Activated naive CD8-positive, alpha-beta T cell treated with anti-CD3 and anti-CD28 coated beads, Interleukin-2, amount 50 U/mL, for 16 hours (primary cell): ENCODE data around the gene SP1.
"Not testable (repeated sequence)": the region's sequence is repeated elsewhere in the genome, so short reads cannot be mapped to it uniquely, and the experiment has no call there.

Experiments used
- DNase-seq: peaks from one replicate; pipeline ENCODE4 v3.0.0-alpha.2; 2020; ENCODE audit warnings: low read depth, low spot score

Gene SP1

DNA sequence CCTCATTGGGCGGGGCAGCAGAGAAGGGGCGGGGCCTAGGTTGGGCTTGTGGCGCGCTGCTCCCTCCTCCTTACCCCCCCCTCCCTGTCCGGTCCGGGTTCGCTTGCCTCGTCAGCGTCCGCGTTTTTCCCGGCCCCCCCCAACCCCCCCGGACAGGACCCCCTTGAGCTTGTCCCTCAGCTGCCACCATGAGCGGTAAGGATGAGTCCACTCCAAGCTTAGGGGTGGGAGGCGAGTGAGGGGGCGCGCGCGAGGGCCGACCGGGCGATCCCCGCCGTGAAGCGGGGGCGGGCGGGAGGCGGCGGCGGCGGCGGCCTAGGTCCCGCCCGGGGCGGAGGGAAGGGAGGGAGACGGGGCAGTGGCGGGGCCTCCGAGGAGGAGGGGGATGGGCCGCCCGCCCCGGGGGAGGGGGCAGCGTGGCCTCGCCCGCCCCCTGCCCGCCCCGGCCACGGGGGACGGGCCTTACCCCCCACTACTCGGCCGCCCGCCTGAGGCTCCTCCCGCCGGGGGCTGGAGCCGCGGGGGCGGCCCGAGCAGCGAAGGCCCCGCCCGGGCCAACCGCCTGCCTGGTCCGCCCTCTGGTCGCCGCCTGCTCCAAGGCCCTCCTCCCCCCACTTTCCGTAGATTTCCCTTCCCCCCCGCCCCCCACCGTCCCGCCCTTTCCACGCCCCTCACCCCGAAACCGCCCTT lies at the start of gene SP1:
SP1 (plus strand) TSS at position 73 of the 690 bp plus-strand sequence; CDS start at position 189, 116 bp downstream.
- peak; percentile 69 for DNase-seq

DNA sequence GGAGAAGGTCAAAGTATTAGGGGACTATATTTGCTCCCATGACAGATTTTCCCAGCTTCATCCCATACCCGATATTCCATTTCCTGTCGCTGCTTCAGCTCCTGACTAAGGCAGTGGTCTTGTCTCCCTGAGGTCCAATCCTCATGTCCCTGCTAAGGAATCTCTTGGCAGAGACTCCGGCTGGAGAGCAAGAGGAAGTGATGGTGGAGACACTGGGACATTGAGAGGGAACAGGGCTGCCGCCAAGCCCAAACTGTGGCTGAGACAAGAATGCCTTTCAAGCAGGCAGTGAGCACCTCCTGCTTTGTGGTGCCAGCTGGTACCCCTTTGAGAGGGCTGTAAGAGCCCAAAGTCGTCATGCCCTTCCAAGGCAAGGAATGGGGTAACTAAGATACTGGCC lies 49.3 kb upstream of the SP1 start:
- no peak for DNase-seq

DNA sequence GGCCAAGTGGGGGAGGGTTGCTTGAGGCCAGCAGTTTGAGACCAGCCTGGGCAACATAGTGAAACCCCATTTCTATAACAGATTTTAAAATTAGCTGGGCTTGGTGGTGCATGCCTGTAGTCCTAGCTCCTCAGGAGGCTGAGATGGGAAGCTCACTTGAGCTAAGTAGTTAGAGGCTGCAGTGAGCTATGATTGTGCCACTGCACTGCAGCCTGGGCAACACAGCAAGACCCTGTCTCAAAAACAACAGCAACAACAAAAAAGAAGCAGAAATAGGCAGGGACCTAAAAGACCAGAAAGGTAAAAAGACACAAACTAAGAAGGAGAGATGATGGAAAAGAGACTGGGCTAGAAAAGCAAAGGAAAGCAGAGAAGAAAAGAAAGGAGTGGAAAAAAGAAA lies 47.6 kb upstream of the SP1 start:
- not testable (repeated sequence) for DNase-seq

DNA sequence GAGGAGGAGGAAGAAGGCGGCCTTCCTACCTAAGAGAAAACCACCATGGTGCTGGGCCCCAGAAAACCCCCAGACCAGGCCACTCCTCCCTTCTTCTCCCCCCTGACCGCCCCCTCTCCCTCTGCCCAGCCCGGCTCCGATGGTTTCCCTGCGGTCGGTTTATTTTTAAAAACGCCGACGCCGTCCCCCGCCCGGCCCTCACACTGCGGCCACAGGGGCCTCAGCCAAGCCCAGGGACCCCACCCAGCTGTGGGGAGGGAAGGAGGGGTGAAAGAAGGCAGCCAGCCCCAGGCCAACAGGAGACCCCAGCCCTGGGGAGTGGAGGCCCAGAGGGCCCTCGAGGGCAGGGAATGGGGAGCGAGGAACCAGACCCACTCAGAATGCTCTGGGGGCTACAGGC lies 47.2 kb upstream of the SP1 start:
- no peak for DNase-seq

DNA sequence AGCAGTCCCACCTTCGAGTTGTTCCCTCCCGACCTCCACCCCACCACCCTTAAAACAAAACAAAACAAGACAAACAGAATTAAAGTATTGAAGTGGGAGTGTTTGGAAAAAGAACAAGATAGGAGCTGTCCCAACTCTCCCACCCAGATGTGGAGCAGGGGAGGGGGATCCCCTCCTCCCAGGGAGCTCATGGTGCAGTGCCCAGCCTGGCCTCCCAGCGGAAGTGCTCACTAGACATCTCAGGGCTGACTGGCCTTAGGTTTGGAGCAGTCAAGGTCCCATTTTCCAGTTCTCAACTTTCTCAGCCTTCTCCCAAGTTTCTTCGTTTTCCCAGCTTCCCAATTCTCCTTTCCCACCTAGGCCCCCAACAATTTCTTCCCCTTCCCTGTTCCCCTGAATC lies 46.7 kb upstream of the SP1 start:
- no peak for DNase-seq

DNA sequence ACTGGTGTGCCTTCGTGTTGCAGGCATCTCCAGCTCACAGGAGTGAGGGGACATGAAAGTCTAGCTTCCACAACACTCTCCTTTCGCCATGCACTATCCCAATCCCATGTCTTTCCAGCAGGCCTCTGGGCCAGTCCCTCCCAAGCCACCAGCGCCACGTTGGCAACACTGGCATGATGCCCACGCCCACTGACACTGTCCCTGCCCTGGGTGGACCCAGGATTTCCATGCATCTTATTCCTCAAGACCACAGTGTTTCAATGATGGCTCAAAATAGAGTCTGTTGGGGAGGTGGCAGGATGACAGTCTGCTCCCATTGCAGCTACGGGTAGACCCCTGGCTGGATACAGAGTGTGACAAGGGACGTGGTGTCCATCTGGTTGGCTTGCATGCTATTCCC lies 46.1 kb upstream of the SP1 start:
- DNase-seq = no peak

DNA sequence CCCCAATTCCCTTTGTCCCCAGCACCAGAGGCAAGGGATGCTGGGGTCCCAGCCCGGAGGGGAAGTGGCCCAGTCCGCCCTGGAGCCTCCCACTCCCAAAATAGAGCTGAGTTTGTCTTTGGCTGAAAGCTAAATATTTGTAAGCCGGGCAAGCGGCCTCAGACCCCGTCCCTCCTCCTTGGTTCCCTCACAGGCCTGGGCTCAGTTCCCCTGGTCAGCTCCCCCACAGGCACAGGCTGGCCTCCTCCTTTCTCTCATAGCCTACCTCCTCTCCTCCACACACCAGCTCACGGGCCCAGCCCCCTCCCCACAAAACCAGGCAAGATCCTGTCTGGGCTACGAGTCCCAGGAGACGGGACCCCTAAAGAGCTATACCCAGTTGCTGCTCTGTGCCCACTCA lies 45.2 kb upstream of the SP1 start:
- no peak for DNase-seq

DNA sequence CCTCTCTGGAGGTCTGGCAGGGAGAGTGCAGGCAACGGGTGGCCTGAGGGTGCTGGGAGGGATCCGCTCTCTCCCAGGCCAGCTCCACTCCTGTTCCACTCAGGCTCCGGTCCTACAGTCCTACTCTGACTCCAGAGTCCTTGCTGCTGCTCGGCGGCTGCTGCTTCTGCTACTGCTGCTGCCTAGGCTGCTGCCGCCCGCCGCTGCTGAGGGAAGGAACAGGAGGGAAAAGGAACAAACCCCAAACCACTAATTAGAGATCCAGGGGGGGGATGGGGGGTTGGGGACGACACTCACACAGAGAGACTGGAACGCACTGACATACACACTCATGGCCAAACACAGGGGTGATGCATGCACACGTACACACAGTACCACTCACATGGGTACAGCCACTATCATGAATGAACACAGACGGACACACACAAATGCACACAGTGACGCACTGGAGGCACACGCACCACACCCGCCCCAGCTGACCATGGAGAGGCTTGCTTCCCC lies 43.7 kb upstream of the SP1 start, which contains the start of gene SP7:
SP7 (minus strand) TSS at position 174 of the 501 bp plus-strand sequence. CDS start 708 bp downstream, outside the sequence.
- no peak for DNase-seq

DNA sequence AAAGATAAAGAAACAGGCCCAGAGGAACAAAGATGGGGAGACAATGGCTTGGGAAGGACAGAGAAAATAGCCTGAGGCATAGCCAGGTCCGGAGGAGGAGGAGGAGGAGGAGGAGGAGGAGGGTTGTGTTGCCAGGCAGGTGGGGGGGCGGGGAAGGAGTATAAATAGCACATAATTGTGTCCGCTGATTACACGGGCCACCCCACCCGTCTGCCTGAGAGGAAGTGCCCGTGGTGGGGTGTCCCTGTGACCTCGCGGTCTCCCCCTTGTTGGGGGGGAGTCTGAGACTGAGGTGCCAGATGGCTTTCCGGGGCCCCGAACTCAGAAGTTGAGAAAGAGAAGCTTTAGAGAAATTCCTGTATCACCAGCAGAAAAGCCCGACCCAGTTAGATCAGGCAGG lies 42.0 kb upstream of the SP1 start:
- DNase-seq = no peak

DNA sequence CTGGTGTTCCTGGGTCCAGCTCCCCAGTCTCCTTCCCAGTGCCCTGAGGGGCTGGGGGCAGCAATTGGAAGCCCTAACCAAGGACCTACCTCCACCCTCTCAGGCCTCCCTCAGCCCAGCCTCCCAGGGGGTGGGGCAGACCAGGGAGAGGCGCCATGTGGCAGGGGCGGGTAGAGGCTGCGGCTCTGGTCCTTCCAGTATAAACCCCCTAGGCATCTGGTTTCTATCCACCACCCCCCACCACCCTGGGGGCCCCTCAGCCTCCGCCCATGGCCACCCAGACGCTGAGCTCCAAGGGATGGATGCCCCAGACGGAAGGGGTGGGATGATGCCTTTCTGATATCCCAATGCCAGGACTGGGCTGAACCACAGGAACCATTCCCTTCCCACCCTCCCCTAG lies 41.1 kb upstream of the SP1 start:
- no peak for DNase-seq

DNA sequence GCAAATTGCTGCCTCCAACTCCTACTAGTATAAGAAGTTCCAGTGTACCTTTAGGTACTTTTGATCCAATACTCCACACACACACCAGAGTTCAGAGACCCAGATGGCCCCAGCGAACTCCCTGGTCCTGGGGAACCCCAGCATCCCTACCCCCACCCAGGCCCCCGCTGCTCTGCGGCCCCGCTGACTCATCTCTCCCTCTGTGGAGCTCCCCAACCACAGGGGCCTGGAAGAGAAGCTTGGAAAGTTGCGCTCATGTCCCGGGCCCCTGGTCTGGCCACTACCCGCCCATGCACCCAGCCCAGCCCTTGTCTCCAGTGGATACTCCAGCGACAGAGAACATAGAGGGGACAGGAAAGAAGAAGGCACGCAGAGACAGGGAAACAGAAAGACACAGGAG lies 39.6 kb upstream of the SP1 start:
- DNase-seq = no peak

DNA sequence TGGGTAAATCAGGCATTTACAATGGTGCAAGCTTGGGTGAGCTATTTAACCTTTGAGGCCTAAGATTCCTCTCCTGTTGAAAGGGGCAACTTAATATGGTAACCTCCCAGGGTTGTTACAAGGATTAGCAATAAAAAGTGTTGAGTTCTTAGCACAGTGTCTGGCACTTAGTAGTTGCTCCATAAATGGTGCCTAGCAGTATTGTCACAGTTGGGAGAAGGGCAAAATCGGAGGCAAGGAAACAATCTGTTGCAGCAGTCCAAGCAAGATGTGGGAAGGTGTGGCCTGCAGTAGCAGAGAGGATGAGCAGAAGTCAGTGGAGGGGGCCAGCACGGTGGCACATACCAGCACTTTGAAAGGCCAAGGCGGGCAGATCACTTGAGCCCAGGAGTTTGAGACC lies 36.5 kb upstream of the SP1 start:
- no peak for DNase-seq

DNA sequence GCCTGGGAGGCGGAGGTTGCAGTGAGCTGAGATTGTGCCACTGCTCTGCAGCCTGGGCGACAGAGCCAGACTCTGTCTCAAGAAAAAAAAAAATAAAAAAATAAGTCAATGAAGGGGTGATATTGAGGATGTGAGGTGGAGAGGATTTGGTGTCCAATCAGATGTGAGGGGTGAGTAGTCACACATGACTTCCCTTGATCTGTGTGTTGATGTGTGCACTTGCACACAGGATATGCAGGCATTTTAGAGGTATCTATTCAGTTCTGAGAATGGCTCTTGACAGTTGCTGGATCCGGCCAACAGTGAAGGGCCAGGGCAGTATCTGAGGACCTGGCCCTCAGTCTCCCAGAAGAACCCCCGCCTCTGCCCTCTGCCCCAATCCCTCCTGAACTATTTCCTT lies 36.0 kb upstream of the SP1 start:
- DNase-seq = no peak

DNA sequence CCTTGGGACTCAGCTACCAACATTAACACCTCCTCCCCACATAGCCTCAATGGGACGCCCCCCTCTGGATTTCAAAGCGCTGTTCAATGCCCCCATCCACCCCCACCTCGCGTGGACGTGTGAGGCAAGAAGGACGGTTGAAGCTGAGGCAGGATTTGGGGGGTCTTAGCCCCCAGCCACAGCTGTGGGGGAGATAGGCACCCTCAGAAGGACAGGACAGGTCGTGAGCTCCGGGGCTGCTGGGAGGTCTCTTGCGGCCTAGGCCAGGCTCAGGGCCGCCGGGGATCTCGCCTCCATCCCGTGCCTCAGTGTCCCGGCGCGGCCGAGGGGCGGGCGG lies 35.5 kb upstream of the SP1 start:
- DNase-seq = no peak

DNA sequence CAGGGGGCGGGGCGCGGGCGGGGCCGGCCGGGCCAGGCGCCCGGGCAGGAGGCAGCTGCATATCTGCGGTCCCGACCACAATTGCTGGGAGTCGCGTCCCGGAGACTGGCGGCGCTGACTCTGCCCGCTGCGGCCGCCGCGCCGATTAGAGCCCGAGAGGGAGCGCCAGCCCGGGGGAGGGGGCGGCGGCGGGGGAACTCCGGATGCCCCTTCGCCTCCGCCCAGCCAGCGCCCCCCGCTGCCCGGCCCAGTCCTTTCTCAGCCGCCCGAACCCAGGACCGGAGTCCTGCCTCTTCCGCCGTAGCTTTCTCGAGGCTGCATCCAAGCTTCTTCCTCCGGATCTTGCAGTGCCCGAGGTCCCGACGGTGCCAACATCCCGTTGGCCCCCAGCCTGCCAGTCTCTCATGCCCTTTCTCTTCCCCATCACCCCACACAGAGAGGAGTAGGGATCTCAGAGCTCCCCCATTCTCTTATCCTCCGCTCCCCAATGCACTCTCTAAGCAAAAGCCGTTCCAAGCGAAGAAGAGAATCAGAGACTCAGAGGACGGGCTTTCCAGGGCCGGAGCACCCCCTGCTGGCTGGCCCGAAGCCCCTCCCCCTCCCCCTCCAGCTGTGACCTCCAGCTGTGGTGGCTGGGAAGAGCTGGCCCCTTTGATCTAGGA lies 35.0 kb upstream of the SP1 start:
- peak; percentile 45 for DNase-seq

DNA sequence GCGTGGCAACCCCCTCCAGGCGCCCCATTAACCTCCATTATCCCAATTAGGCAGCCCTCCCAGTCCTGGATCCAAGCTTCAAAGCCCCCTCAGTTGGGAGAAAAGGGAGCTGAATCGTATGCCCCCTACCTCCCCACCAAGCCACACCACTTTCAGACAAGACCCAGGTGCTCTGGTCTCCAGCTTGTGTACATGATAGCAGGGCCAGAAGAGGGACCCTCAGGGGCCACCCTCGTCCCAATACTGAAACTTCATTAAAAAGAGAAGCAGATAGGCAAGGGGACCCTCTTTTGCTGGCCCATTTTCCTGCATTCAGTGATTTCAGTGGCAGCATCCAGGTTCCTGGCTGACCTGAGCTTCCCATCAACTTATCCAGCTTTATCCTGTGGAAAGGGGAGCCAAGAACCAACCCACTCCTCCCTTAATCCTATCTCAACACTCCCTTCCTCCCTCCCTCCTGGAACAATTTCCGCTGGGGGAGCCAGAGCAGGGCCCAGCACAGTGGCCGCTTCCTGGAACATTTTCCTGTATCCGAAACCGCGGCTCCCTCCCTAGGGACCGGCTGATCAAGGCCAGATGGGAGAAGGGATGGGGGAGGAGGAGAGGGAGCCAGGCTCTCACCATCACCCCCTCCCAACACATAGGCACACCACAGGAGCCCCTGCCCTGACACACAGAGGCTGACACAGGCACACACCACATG lies 34.3 kb upstream of the SP1 start:
- no peak for DNase-seq

DNA sequence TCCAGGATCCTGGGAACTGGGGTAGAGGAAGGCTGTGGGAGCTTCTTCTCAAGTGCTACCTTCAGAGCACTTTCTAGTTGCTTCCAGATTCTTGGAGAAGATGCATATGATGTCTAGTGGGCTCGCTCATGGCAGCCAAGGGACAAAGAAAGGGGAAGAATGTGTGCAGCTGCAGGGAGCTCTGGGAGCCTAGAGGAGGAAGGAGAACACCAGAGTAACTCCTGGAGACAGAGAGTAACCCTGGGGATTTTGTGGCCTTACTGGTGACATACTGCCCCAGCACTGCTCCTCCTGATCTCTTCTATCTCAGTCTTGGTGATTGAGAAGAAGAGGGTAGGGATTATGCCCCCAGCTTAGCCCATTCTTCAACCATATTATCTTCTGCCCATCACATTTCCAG lies 33.5 kb upstream of the SP1 start:
- DNase-seq = no peak

DNA sequence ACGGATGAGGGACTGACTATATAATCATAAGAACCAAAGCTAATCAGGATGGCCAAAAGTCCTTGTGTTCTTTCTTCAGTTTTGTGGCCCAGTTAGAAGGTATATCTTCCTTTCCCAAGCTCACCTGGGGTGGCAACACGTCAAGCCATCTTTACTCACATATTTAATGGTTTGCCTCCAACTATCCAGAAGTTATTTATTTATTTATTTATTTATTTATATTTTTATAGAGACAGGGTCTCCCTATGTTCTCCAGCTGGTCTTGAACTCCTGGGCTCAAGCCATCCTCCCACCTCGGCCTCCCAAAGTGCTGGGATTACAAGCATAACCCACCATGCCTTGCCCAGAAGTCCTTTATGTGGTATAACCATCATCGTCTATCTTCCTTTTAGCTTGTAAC lies 32.1 kb upstream of the SP1 start:
- DNase-seq = no peak

DNA sequence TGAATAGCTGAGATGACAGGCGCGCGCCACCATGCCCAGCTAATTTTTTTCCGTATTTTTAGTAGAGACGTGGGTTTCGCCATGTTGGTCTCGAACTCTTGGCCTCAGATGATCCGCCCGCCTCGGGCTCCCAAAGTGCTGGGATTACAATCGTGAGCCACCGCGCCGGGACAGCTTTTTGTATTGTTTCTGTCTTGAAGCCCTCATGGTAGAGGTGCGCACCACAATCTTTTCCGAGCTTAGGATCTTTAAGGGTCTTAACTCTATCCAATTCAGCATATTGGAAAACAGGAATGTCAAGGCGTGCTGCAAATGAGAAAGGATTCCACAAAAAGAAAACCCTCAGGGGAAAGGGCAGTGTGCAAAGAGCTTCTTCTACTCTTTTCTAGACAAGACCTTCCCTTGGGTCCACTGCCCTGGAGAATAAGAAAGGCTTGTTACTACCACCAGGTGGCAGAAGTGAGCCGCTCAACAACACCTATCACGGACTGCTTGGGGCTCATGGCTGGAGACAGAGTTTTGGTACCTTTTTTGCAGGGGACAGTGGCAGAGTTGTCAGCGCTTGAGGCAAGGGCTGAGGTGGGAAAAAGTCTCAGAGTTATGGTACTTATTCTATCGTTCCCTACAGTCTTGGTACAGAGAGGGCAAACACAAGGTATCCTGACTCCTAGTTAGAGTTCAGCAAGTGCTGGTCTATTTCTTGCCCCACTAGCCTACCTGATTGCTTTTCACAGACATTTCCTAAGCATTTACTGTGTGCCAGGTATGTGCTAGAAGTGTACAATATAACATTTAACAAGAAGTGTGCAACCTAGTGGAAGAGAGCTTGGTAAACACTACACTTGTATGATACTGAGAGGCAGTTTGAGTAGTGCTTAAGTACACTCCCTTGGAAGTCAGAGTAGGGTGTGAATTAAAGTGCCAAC lies 27.4 kb upstream of the SP1 start:
- peak; percentile 61 for DNase-seq

DNA sequence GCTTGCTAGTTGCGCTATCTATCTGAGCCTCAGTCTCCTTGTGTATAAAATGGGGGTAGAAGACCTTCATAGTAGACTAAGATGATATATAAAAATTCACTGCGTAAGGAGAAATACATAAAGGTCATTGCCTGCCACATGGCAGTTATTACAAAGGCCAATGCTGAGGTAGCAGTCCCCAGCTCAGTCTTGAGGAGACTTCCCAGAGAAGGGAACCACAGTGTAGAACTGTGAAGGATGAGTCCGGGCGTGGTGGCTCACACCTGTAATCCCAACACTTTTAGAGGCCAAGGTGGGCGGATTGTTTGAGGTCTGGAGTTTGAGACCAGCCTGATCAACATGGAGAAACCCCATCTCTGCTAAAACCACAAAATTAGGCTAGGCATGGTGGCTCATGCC lies 26.7 kb upstream of the SP1 start:
- DNase-seq = no peak

DNA sequence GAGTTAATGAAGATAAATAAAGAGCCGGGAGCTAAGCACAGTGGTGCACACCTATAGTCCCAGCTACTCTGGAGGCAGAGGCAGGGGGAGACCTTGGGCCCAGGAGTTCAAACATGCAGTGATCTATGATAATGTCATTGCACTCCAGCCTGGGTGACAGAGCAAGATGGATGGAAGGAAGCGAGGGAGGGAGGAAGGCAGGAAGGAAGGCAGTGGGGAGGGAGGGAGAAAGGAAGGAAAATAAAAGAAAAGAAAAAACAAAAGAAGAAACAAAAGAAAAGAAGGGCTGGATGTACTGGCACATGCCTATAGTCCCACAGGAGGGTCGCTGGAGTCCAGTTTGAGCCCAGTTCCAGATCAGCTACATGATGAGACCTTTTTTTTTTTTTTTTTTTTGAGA lies 24.9 kb upstream of the SP1 start:
- no peak for DNase-seq
